Stimulated activated naive CD4-positive, alpha-beta T cell treated with Interleukin-2 at 50 U/mL for 16 hours (primary cell): ENCODE data around the gene HELLS.
"Not testable (repeated sequence)": the region's sequence is repeated elsewhere in the genome, so short reads cannot be mapped to it uniquely, and the experiment has no call there.

ENCODE experiments used
- DNase-seq: peaks from one replicate; lab custom pipeline; 2025; lab: John Stamatoyannopoulos, UW

HELLS gene

GRCh38 chr10:94608559-94608958 is 63.0 kb downstream of the HELLS start:
- no peak for DNase-seq

GRCh38 chr10:94614558-94614957 is 69.0 kb downstream of the HELLS start:
- no peak for DNase-seq

GRCh38 chr10:94617389-94617944 is 71.9 kb downstream of the HELLS start:
- DNase-seq, result no peak

GRCh38 chr10:94622666-94623205 is 77.1 kb downstream of the HELLS start:
- DNase-seq, result no peak

- DNase-seq, result no peak
Observed at GRCh38 chr10:94623572-94623971, 78.0 kb downstream of the HELLS start.

- DNase-seq, result no peak
Observed at GRCh38 chr10:94626476-94626875, 80.9 kb downstream of the HELLS start.

GRCh38 chr10:94627511-94627910 is 81.9 kb downstream of the HELLS start:
- DNase-seq, result no peak

GRCh38 chr10:94630017-94630688 is 84.6 kb downstream of the HELLS start:
- no peak for DNase-seq

- no peak for DNase-seq
Observed at GRCh38 chr10:94631077-94631875, 85.7 kb downstream of the HELLS start.

- no peak for DNase-seq
Observed at GRCh38 chr10:94632954-94633353, 87.4 kb downstream of the HELLS start.

- DNase-seq, result not testable (repeated sequence)
Observed at GRCh38 chr10:94638097-94638496, 92.5 kb downstream of the HELLS start.

- DNase-seq, result no peak
Observed at GRCh38 chr10:94639902-94640301, 94.3 kb downstream of the HELLS start.

- DNase-seq, result no peak
Observed at GRCh38 chr10:94640562-94640961, 95.0 kb downstream of the HELLS start.

- no peak for DNase-seq
Observed at GRCh38 chr10:94641480-94641879, 95.9 kb downstream of the HELLS start.

- no peak for DNase-seq
Observed at GRCh38 chr10:94644352-94644751, 98.8 kb downstream of the HELLS start.

GRCh38 chr10:94645285-94645684 is 99.7 kb downstream of the HELLS start:
- DNase-seq, result no peak
